ENCODE results near the gene SRSF6. TPM values are rescaled to one million over a fixed set of nuclear protein-coding genes. Genes with fewer than 3 reads are reported as not detected.
"Not testable (repeated sequence)": the region's sequence is repeated elsewhere in the genome, so short reads cannot be mapped to it uniquely, and the experiment has no call there.

Gene SRSF6
- total RNA-seq = 269 TPM
- polyA plus RNA-seq = 10 to 100 TPM; 41.0 to 59.3 (median 51.6) TPM

GRCh38 chr20:43457640-43458421, at the start of gene SRSF6:
TSS of gene SRSF6 (plus strand) at chr20:43457896. CDS start at chr20:43458034, 138 bp downstream.
- no peaks in the 10 kb centered on the region for H3K9me3 Mint-ChIP-seq
- H3K4me1 ChIP-seq (ENCODE audit: control insufficient read depth, insufficient read depth, low read length, poor library complexity, severe bottlenecking) = peaks cover 28% of the 10 kb centered on the region
- peak within 1 kb of the TSS; percentile 91 for H3K4me3 ChIP-seq (ENCODE audit: low read depth, low read length)
- H3K27ac Mint-ChIP-seq = peak within 1 kb of the TSS; percentile 98 to 99 (median 99)
- H3K27me3 ChIP-seq (ENCODE audit: control insufficient read depth, insufficient read depth, low read length) = no peaks in the 10 kb centered on the region
- H3K4me3 Mint-ChIP-seq = peak within 1 kb of the TSS; percentile 91 to 96 (median 92)
- peak within 1 kb of the TSS; percentile 99 for H3K27ac ChIP-seq (ENCODE audit: insufficient read depth, low read length, poor library complexity, severe bottlenecking)
- H3K27me3 Mint-ChIP-seq = peaks cover 11% of the 10 kb centered on the region
- H3K4me1 Mint-ChIP-seq = peaks cover 9 to 43% (median 30%) of the 10 kb centered on the region in 4 donors
- ATAC-seq (ENCODE audit: low read depth in 2 of 2) (peak; percentile 84 to 85), DNase-seq (peak; percentile 86 to 94 (median 94))
- H3K36me3 Mint-ChIP-seq = peaks cover 26% of the 10 kb centered on the region
- H3K36me3 ChIP-seq (ENCODE audit: control insufficient read depth, insufficient read depth, low read length) = peaks cover 38% of the 10 kb centered on the region
- no peaks in the 10 kb centered on the region for H3K9me3 ChIP-seq (ENCODE audit: control insufficient read depth in 2 of 2, low read length in 2 of 2)

DNA sequence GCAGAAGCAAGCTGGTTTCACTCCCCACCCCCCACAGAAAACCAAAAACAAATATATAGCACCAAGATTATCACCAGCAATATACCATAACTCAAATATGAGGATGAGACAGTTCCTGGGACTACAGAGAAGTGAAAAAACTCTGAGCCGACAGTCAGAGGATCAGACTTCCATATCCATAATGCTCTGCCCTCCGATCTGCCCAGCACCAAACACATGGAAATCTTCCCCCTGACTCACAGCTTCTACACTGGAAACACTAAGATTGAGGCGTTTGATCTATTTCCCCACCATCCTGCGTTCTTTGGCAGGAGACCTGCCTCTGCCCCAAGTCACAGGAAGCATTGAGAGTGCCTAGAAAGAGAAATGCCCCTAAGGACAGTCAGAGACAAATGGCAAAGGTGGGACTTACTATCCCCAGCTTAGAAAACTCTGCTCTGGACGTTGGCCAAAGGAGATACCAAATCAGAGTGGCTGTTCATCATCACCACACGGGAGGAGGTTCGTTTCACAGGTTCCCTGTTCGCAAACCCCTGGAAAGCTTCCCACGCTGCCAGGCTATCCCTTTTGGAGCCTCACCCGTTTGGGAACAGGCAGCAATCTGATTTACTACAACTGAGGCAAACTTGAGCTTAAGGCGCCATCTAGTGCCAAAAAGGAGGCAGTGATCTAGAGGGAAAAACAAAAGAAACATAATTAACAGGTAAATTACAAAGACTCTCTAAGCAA, 48.7 kb upstream of the SRSF6 start:
- Mint-ChIP-seq H3K4me1 (no peaks in the 10 kb centered on the region), H3K36me3 (no peaks in the 10 kb centered on the region), H3K27me3 (peaks cover 46% of the 10 kb centered on the region), H3K9me3 (peaks cover 0 to 20% (median 8%) of the 10 kb centered on the region in 7 donors), H3K27ac (no peak overlapping the region), H3K4me3 (no peak overlapping the region)
- DNase-seq = peak in 1 of 3 donors; percentile 26
- Histone ChIP-seq H3K4me1 (ENCODE audit: control insufficient read depth, insufficient read depth, low read length, poor library complexity, severe bottlenecking) (no peaks in the 10 kb centered on the region), H3K9me3 (ENCODE audit: control insufficient read depth in 2 of 2, low read length in 2 of 2) (peaks cover 6 to 7% of the 10 kb centered on the region in 2 experiments), H3K27ac (ENCODE audit: insufficient read depth, low read length, poor library complexity, severe bottlenecking) (no peak overlapping the region), H3K36me3 (ENCODE audit: control insufficient read depth, insufficient read depth, low read length) (no peaks in the 10 kb centered on the region), H3K4me3 (ENCODE audit: low read depth, low read length) (no peak overlapping the region), H3K27me3 (ENCODE audit: control insufficient read depth, insufficient read depth, low read length) (peaks cover 7% of the 10 kb centered on the region)
- ATAC-seq (ENCODE audit: low read depth in 2 of 2) = no peak

- peaks cover 0 to 20% (median 7%) of the 10 kb centered on the region in 7 donors for H3K9me3 Mint-ChIP-seq
- peaks cover 7% of the 10 kb centered on the region for H3K27me3 ChIP-seq (ENCODE audit: control insufficient read depth, insufficient read depth, low read length)
- no peaks in the 10 kb centered on the region for H3K4me1 ChIP-seq (ENCODE audit: control insufficient read depth, insufficient read depth, low read length, poor library complexity, severe bottlenecking)
- H3K27me3 Mint-ChIP-seq = peaks cover 50% of the 10 kb centered on the region
- no peaks in the 10 kb centered on the region for H3K36me3 ChIP-seq (ENCODE audit: control insufficient read depth, insufficient read depth, low read length)
- no peak overlapping the region for H3K27ac Mint-ChIP-seq
- no peak overlapping the region for H3K4me3 ChIP-seq (ENCODE audit: low read depth, low read length)
- H3K4me3 Mint-ChIP-seq = no peak overlapping the region
- ATAC-seq (ENCODE audit: low read depth in 2 of 2) = no peak
- peaks cover 6 to 7% of the 10 kb centered on the region in 2 experiments for H3K9me3 ChIP-seq (ENCODE audit: control insufficient read depth in 2 of 2, low read length in 2 of 2)
- no peak for DNase-seq
- H3K27ac ChIP-seq (ENCODE audit: insufficient read depth, low read length, poor library complexity, severe bottlenecking) = no peak overlapping the region
- no peaks in the 10 kb centered on the region for H3K36me3 Mint-ChIP-seq
- H3K4me1 Mint-ChIP-seq = no peaks in the 10 kb centered on the region
These were observed 48.2 kb upstream of the SRSF6 start for GRCh38 chr20:43409577-43409913.

GRCh38 chr20:43415661-43416430, 41.9 kb upstream of the SRSF6 start:
- H3K27me3 ChIP-seq (ENCODE audit: control insufficient read depth, insufficient read depth, low read length) = no peaks in the 10 kb centered on the region
- H3K27ac ChIP-seq (ENCODE audit: insufficient read depth, low read length, poor library complexity, severe bottlenecking) = no peak overlapping the region
- peaks cover 0 to 23% (median 5%) of the 10 kb centered on the region in 7 donors for H3K9me3 Mint-ChIP-seq
- no peak overlapping the region for H3K4me3 ChIP-seq (ENCODE audit: low read depth, low read length)
- H3K36me3 Mint-ChIP-seq = peaks cover 6% of the 10 kb centered on the region
- peaks cover 21% of the 10 kb centered on the region for H3K27me3 Mint-ChIP-seq
- peaks cover 18 to 20% of the 10 kb centered on the region in 2 experiments for H3K9me3 ChIP-seq (ENCODE audit: control insufficient read depth in 2 of 2, low read length in 2 of 2)
- ATAC-seq (ENCODE audit: low read depth in 2 of 2) (no peak), DNase-seq (no peak)
- H3K4me1 Mint-ChIP-seq = no peaks in the 10 kb centered on the region
- no peak overlapping the region for H3K27ac Mint-ChIP-seq
- H3K4me3 Mint-ChIP-seq = no peak overlapping the region
- H3K4me1 ChIP-seq (ENCODE audit: control insufficient read depth, insufficient read depth, low read length, poor library complexity, severe bottlenecking) = no peaks in the 10 kb centered on the region
- no peaks in the 10 kb centered on the region for H3K36me3 ChIP-seq (ENCODE audit: control insufficient read depth, insufficient read depth, low read length)

GRCh38 chr20:43416591-43417228, 41.0 kb upstream of the SRSF6 start:
- no peak overlapping the region for H3K27ac ChIP-seq (ENCODE audit: insufficient read depth, low read length, poor library complexity, severe bottlenecking)
- H3K36me3 ChIP-seq (ENCODE audit: control insufficient read depth, insufficient read depth, low read length) = no peaks in the 10 kb centered on the region
- no peaks in the 10 kb centered on the region for H3K4me1 Mint-ChIP-seq
- peaks cover 18 to 20% of the 10 kb centered on the region in 2 experiments for H3K9me3 ChIP-seq (ENCODE audit: control insufficient read depth in 2 of 2, low read length in 2 of 2)
- no peak overlapping the region for H3K27ac Mint-ChIP-seq
- H3K9me3 Mint-ChIP-seq = peaks cover 0 to 26% (median 6%) of the 10 kb centered on the region in 7 donors
- H3K36me3 Mint-ChIP-seq = peaks cover 6% of the 10 kb centered on the region
- DNase-seq (no peak), ATAC-seq (ENCODE audit: low read depth in 2 of 2) (no peak)
- H3K27me3 ChIP-seq (ENCODE audit: control insufficient read depth, insufficient read depth, low read length) = no peaks in the 10 kb centered on the region
- H3K27me3 Mint-ChIP-seq = peaks cover 15% of the 10 kb centered on the region
- no peak overlapping the region for H3K4me3 ChIP-seq (ENCODE audit: low read depth, low read length)
- no peaks in the 10 kb centered on the region for H3K4me1 ChIP-seq (ENCODE audit: control insufficient read depth, insufficient read depth, low read length, poor library complexity, severe bottlenecking)
- no peak overlapping the region for H3K4me3 Mint-ChIP-seq

GRCh38 chr20:43420192-43420591, 37.5 kb upstream of the SRSF6 start:
- H3K4me3 Mint-ChIP-seq = no peak overlapping the region
- peak overlapping the region in 1 of 3 donors; percentile 7 for H3K27ac Mint-ChIP-seq
- H3K27me3 Mint-ChIP-seq = peaks cover 15% of the 10 kb centered on the region
- H3K27me3 ChIP-seq (ENCODE audit: control insufficient read depth, insufficient read depth, low read length) = no peaks in the 10 kb centered on the region
- H3K4me1 Mint-ChIP-seq = no peaks in the 10 kb centered on the region
- H3K4me1 ChIP-seq (ENCODE audit: control insufficient read depth, insufficient read depth, low read length, poor library complexity, severe bottlenecking) = no peaks in the 10 kb centered on the region
- DNase-seq (no peak), ATAC-seq (ENCODE audit: low read depth in 2 of 2) (no peak)
- H3K9me3 ChIP-seq (ENCODE audit: control insufficient read depth in 2 of 2, low read length in 2 of 2) = peaks cover 18 to 20% of the 10 kb centered on the region in 2 experiments
- H3K36me3 Mint-ChIP-seq = peaks cover 6% of the 10 kb centered on the region
- H3K27ac ChIP-seq (ENCODE audit: insufficient read depth, low read length, poor library complexity, severe bottlenecking) = no peak overlapping the region
- H3K4me3 ChIP-seq (ENCODE audit: low read depth, low read length) = no peak overlapping the region
- peaks cover 0 to 26% (median 6%) of the 10 kb centered on the region in 7 donors for H3K9me3 Mint-ChIP-seq
- no peaks in the 10 kb centered on the region for H3K36me3 ChIP-seq (ENCODE audit: control insufficient read depth, insufficient read depth, low read length)

GRCh38 chr20:43420913-43421312, 36.8 kb upstream of the SRSF6 start:
- not testable (repeated sequence) for H3K27ac ChIP-seq (ENCODE audit: insufficient read depth, low read length, poor library complexity, severe bottlenecking); H3K4me1 ChIP-seq (ENCODE audit: control insufficient read depth, insufficient read depth, low read length, poor library complexity, severe bottlenecking); H3K36me3 Mint-ChIP-seq; H3K4me3 ChIP-seq (ENCODE audit: low read depth, low read length); H3K4me1 Mint-ChIP-seq; H3K27ac Mint-ChIP-seq; H3K27me3 ChIP-seq (ENCODE audit: control insufficient read depth, insufficient read depth, low read length); ATAC-seq (ENCODE audit: low read depth in 2 of 2); DNase-seq; H3K36me3 ChIP-seq (ENCODE audit: control insufficient read depth, insufficient read depth, low read length); H3K4me3 Mint-ChIP-seq
- H3K9me3 ChIP-seq (ENCODE audit: control insufficient read depth in 2 of 2, low read length in 2 of 2) = peaks cover 18 to 20% of the 10 kb centered on the region in 2 experiments
- peaks cover 15% of the 10 kb centered on the region for H3K27me3 Mint-ChIP-seq
- H3K9me3 Mint-ChIP-seq = peaks cover 0 to 26% (median 6%) of the 10 kb centered on the region in 7 donors

All from CD4-positive, CD25-positive, alpha-beta regulatory T cell (primary cell).